ENCODE results near the gene PPARG.
"Not testable (repeated sequence)": the region's sequence is repeated elsewhere in the genome, so short reads cannot be mapped to it uniquely, and the experiment has no call there.

PPARG gene

GRCh38 chr3:12443781-12444522 lies 155.1 kb downstream of the PPARG start:
- no peak for DNase-seq (ENCODE audit: low spot score)

DNA sequence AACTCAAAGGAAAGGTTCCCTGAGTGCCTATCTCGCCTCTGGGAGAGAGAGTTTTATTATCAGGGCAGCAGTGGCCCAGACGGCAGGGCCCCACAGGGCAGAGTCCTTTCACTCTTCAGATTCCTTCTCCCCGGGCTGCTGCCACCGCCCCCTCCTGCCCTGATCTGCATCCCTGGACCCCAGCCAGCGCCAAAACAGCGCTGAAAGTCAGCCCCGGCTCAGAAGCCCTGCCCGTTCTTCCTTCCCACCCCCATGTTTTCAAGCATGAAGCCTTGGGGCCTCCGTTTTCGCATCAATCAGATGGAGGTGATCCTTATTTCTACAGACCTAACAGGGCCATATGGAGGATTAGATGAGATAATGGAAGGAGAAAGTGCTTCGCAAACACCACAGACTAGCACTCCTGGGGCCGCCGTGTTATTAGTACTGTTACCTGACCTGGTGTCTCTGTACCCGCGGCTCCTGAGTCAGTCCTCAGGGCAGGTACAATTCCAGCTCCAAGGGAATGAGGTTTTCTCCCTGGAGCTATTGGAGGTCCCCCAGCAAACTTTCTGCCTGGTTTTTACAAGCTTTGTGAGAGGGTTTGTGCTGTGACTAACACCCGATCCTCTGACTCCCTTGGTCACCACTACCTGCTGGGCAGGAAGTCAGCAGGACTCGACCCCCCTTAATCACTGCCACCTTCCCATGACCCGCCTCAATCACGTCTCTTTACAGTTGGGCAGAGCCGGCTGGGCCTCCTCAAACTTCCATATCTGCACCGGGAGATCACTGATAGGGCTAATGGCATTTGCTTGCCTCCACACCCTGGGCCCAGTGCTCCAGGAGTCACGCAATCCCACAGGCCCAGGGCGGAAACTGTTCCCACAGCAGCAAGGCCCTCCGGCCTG lies 156.0 kb downstream of the PPARG start:
- DNase-seq (ENCODE audit: low spot score) = no peak

DNA sequence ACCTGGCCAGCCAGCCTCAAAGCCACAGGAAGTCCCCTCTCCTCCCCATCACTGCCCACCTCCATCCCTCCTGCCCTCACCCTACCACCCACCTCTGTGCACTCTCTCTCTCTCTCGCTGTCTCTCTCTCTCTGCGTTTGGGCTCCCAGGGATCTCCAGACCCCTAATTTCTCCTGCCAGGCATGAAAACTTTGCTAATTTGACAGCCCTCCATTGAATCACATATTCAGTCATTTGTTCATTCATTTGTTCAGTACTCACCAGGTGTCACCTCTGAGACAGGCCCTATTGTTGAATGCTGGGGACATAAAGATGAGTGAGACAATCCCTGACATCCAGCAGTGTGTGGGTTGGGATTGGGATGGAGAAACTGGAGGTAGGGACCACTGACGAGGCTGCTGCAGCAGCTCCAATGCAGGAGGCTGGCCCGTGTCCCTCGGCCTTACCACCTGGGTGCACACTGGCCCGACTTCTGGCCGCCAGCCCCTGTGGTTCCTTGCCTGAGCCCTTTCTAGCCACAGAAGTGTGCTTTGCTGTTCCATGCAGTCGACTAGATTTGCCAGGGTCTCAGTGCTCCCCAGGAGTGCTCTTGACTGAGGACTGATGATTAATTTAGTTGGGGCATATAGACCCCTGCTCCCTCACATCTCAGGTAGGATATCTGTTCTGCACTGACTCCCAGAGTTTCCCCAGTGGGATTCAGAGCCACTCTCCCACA lies 156.8 kb downstream of the PPARG start:
- DNase-seq (ENCODE audit: low spot score) = no peak

- no peak for DNase-seq (ENCODE audit: low spot score)
These were observed 157.4 kb downstream of the PPARG start for GRCh38 chr3:12446298-12446697.

DNA sequence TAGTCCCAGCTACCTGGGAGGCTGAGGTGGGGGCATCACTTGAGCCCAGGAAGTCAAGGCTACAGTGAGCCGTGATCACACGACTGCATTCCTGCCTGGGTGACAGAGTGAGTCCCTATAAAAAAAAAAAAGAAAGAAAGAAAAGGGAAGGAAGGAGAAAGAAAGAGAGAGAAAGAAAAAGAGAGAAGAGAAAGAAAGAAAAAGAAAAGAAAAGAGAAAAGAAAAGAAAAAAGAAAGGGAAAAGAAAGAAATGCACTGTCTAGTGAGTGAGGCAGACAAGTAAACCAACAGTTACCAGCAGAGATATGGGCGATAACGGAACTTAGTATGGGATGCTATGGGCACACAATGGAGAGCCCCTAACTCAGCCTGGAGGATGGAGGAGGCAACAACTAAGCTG lies 158.2 kb downstream of the PPARG start:
- no peak for DNase-seq (ENCODE audit: low spot score)

DNA sequence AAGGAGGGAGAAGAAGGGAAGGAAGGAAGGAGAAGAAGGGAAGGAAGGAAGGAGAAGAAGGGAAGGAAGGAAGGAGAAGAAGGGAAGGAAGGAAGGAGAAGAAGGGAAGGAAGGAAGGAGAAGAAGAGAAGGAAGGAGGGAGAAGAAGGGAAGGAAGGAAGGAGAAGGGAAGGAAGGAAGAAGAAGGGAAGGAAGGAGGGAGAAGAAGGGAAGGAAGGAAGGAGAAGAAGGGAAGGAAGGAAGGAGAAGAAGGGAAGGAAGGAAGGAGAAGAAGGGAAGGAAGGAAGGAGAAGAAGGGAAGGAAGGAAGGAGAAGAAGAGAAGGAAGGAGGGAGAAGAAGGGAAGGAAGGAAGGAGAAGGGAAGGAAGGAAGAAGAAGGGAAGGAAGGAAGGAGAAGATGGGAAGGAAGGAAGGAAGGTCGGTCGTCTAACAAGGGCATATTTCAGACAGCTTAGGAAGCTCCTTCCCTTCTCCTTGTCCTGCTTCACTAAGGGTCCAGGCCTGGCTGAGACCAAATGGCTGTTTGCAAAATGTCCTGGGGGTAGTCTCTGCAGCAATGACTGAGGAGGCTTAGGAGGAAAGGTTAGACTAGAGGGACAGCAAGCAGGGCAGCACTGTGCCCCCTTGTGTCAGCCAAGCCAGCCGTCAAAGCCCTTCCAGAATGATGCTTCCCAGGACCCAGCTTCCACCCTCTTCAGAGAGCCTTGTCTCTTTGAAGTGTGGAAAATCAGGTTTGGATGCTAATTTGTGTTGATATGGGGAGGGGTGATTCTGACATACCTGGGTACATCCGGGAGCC lies 159.7 kb downstream of the PPARG start:
- not testable (repeated sequence) for DNase-seq (ENCODE audit: low spot score)

DNA sequence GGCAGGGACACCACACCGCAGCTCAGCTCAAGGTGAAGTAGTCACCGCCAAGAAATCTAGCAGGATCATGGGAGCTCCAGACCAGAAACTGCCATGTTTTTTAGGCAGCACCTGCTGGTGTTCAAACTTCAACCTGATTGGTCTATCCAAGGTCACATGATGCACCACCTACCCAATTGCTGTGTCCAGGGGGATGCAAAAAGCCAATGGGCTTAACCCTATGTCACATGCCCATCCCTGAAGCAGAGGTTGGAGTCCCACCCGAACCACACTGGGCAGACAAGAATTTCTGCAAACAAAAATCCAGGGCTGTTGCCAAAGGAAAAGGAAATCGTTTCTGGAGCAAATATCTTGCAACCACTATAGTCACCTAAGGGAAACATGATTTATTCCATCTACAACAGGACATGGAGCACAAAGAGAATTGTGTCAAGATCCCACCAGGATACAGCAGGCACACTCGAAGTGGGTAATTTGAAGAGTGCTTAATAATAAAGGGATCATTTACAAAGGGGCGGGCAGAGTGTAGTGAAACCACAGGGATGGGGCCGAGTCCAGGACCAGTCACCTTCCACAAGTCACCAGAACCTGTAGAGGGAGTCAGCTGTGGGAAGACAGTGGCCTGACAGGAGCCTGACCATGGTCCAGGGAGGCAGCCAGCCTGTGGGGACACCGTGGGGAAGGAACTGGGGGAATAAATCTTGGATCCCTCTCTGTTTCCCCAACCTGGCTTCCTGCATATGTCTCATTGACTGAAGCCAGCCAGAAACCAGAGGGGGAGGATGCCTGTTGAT lies 161.2 kb downstream of the PPARG start:
- no peak for DNase-seq (ENCODE audit: low spot score)

GRCh38 chr3:12451481-12451880 lies 162.6 kb downstream of the PPARG start:
- no peak for DNase-seq (ENCODE audit: low spot score)

GRCh38 chr3:12451960-12452359 lies 163.1 kb downstream of the PPARG start:
- DNase-seq (ENCODE audit: low spot score) = no peak

- no peak for DNase-seq (ENCODE audit: low spot score)
These were observed 163.8 kb downstream of the PPARG start for GRCh38 chr3:12452361-12453330.

GRCh38 chr3:12454076-12454815 lies 165.4 kb downstream of the PPARG start:
- DNase-seq (ENCODE audit: low spot score) = no peak

DNA sequence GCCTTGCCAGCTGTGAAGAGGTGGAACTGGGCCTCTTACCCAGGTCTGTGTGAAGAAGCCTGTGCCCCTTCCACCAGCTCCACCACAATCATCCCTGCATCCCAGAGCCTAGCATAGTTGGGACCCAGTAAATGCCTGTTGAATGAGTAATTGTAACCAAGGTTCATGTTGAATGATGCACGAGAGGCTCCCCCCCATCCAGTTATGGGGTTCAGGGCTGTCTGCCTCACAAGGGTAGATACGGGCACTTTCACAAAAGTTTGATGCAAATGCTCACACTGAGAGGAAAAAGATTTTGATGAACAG lies 165.9 kb downstream of the PPARG start:
- DNase-seq (ENCODE audit: low spot score) = no peak

- no peak for DNase-seq (ENCODE audit: low spot score)
These were observed 166.9 kb downstream of the PPARG start for GRCh38 chr3:12455740-12456139.

DNA sequence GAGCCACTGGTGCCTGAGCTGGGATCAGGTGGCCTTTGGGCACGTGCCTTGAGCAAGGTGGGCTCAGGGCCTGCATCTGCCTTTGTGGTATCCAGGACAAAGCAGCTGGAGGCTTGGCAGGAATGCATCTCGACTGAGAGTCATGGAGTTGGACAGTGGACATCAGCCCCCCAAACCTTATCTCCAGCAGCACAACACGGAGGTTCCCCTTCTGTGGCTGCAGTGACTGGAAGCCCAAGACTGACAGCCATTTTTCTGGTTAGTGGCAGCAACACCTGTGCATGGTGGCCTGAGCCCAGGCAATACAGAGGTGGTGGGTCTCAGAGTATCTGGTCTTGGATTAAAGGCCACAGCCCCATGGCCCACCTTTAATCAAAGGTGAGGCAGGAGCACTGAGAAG lies 167.6 kb downstream of the PPARG start:
- no peak for DNase-seq (ENCODE audit: low spot score)

- not testable (repeated sequence) for DNase-seq (ENCODE audit: low spot score)
These were observed 168.5 kb downstream of the PPARG start for GRCh38 chr3:12457380-12457779.

GRCh38 chr3:12458901-12459300 lies 170.0 kb downstream of the PPARG start:
- no peak for DNase-seq (ENCODE audit: low spot score)

DNA sequence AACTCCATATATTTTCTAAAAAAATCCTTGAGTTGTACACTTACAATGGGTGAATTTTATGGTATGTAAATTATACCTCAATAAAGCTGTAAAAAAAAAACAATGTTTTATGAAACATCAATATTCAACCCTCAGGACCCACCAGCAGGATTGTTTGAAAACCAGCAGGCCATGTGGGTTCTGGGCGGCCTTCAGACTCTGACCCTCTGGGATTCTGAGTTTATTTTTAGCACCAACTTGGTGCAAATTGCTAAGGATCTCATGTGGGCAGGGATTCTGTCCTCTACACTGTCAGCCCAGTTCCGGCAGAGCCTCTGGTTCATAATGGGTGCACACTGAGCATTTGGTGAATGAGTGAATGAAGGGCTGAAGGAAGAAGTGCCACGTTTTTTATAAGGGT lies 171.3 kb downstream of the PPARG start:
- no peak for DNase-seq (ENCODE audit: low spot score)

DNA sequence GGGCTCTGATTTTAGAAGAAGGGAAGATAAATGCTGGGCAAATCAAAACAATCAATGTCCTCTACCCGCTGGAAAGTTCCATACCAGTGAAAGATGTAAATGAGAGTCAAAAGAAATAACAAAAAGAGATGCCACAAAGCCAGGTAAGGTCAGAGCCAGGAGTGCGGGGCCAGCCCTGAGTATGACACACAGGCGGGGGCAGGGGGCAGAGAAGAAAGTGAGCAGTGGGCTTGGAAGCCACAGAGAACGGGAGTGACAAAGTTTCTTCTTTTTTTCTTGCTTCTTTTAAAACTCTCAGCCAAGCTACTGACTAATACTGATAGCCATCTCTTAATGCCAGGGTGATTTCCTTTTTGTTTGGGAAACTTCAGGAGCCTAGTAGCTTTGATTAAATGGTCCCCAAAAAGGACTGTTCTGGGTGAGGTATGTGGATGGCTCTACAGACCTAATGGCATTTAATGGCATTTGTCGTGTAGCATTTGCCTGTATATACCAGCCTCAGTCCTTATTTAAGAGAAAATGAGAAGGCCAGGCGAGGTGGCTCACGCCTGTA lies 172.3 kb downstream of the PPARG start:
- no peak for DNase-seq (ENCODE audit: low spot score)
